GM12875 (cell line): Measurements from ENCODE around the gene GYG2.
"Not testable (repeated sequence)": the region's sequence is repeated elsewhere in the genome, so short reads cannot be mapped to it uniquely, and the experiment has no call there.

Experiments used
- H3K4me3 ChIP-seq: one replicate; pipeline ENCODE4 v1.5.1; 2011; ENCODE audit warnings: low read depth, low read length, control low read depth
- TF ChIP-seq, protein P1 (sequence below): IDR thresholded peaks from 2 replicates; pipeline ENCODE4 v1.5.1; 2011; ENCODE audit warnings: low read depth, mild to moderate bottlenecking, control low read depth, inconsistent platforms, low read length, moderate library complexity, borderline replicate concordance; ENCODE audit not compliant: insufficient read depth

The GYG2 gene

DNA sequence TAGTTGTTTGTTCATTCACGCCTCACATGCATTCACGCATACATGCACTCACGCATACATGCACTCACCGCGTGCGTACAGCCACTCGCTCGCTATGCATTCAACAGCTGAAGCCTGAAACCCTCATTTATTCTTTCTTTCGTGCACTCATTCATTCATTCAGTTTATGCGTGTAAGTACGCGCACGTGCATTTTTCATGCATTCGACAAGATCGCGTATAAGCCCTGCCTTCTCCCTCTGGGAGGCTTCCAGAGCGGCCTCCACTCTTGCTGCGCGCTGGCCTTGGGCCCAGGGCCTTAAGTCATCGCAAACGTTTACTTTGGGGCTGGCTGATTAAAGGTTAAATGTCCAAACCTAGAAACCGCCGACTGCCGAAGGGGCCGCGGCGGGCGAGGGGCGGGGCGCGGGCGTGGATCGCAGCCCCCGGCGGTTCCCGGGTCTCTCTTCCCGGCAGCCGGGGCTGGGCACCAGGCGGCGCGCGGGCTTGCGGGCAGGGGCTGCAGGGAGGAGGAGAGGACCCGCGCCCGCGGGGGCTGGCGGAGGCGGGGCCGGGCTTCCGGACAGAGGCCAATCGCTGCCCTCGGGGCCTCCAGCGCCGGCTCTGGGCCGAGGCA lies at the start of gene GYG2:
Gene GYG2, plus strand, starts transcription at position 587 of the 615 bp plus-strand sequence. CDS start 1,259 bp downstream, outside the sequence.
- TF ChIP-seq, protein P1, sequence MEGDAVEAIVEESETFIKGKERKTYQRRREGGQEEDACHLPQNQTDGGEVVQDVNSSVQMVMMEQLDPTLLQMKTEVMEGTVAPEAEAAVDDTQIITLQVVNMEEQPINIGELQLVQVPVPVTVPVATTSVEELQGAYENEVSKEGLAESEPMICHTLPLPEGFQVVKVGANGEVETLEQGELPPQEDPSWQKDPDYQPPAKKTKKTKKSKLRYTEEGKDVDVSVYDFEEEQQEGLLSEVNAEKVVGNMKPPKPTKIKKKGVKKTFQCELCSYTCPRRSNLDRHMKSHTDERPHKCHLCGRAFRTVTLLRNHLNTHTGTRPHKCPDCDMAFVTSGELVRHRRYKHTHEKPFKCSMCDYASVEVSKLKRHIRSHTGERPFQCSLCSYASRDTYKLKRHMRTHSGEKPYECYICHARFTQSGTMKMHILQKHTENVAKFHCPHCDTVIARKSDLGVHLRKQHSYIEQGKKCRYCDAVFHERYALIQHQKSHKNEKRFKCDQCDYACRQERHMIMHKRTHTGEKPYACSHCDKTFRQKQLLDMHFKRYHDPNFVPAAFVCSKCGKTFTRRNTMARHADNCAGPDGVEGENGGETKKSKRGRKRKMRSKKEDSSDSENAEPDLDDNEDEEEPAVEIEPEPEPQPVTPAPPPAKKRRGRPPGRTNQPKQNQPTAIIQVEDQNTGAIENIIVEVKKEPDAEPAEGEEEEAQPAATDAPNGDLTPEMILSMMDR: no peak

DNA sequence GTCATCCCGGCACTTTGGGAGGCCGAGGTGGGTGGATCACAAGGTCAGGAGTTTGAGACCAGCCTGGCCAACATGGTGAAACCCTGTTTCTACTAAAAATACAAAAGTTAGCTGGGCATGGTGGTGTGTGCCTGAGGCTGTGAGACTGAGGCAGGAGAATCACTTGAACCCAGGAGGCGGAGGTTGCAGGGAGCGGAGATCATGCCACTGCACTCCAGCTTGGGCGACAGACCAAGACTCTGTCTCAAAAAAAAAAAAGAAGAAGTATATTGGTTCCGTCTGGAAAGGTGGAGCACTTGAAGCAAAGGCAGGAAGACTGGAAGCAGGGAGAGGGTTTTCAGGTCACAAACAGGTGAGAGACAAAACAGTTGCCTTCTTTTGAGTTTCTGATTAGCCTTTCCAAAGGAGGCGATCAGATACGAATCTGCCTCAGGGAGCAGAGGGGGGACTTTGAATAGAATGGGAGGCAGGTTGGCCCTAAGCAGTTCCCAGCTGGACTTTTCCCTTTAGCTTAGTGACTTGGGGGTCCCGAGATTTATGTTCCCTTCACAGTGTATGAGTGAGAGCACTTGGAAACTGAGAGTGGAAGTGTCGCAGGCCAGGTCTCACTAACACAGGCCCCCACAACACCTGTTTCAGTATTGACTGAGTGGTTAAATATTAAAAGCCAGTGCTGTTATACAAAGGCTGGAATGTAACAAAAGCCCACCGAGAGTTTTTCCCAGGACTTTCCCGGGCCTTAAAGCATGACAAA lies 48.1 kb upstream of the GYG2 start:
- H3K4me3 ChIP-seq: not testable (repeated sequence)

More for the DNA sequence above, at the start of gene GYG2:
- H3K4me3 ChIP-seq: no peak within 1 kb of the TSS

DNA sequence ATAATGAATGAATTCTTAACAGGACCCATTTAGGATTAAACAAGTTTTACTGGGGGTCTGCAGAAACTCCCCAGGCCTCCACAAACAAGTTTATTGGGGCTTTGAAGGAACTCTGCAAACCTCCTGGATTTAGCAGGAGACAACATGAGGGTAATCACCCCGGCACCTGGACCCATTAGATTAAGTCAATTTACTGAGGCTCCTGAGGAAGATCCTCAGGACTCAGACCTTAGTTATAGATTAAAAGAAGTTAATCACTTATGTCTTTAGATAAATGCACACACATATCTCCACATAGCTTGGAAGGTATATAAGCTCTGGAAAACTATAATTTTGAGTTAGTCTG lies 47.5 kb upstream of the GYG2 start:
- TF ChIP-seq, protein P1: no peak
- no peak overlapping the region for H3K4me3 ChIP-seq

DNA sequence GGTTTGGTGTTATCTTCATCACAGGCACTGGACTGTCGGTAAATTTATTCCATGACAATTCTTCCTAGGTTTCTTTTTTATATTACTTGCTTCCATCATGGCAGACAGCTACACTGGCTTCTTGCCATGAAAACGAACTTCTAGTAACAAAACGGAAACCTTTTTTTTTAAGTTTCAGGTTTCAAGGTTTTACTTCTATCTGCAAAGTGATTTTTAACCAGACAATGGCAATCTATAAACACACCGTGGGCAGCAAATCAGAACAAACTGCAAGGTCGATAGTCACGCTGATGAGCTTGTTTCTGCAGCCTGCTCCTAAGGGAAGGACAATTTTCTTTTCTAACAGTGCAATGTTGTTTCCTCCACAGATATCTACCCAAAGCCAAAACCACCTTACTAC lies 47.0 kb upstream of the GYG2 start:
- H3K4me3 ChIP-seq: no peak overlapping the region
- TF ChIP-seq, protein P1: no peak

DNA sequence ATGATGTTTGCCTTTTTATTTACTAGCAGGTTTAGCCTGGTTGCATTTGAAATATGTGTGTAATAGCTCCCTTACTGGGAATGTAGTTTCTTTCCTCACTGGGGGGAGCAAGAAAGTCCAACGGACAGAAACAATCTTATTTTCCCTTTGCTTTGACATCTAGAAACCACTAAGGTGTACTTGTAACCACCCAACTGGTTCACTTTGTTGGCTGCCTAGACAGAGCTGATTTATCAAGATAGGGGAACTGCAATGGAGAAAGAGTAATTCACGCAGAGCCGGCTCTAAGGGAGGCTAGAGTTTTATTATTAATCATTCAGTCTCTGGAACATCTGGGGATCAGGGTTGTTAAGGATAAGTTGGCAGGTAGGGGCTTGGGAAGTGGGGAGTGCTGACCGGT lies 46.6 kb upstream of the GYG2 start:
- H3K4me3 ChIP-seq: no peak overlapping the region
- TF ChIP-seq, protein P1: no peak

DNA sequence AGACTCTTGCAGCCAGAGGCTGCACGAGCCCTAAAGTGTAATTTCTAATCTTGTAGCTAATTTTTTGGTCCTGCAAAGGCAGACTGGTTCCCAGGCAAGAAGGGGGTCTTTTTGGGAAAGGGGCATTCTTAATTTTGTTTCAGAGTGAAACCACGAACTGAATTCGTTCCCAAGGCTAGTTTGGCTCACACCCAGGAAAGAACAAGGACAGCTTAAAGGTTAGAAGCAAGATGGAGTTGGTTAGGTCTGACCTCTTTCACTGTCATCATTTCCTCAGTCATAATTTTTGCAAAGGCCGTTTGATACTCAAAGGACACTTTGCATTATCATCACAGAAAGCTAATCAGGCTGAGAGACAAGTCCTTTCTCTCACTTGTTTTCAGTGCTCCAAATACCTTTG lies 46.0 kb upstream of the GYG2 start:
- TF ChIP-seq, protein P1: no peak
- no peak overlapping the region for H3K4me3 ChIP-seq

DNA sequence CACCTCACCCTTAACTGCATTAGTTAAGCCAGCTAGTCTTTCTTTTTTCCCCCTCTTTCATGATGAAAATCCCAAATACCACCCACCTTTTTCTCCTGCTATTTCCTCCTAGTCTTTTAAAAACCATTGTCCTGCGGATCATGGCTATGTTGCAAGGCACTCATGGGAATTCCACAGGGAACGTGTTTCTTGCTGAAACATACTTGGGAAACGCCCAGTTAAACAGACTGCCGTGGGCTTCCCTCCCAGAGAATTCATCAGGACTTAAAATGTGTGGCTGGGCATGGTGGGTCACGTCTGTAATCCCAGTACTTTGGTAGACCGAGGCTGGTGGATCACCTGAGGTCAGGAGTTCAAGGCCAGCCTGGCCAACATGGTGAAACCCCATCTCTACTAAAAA lies 44.7 kb upstream of the GYG2 start:
- TF ChIP-seq, protein P1: no peak
- no peak overlapping the region for H3K4me3 ChIP-seq
